Thymus (tissue), 11 donors: ENCODE results near the gene CBLC. TPM values are rescaled to one million over a fixed set of nuclear protein-coding genes. Genes with fewer than 3 reads are reported as not detected.

ENCODE experiments used
- DNase-seq, 9 donors: peaks; one replicate each; pipeline ENCODE4 v3.0.0-alpha.2; 2013; ENCODE audit warnings: low spot score in 9 of 9, low read depth in 6 of 9, missing footprints in 1 of 9
- H3K27ac ChIP-seq, 2 donors: one replicate each; pipeline ENCODE4 v1.5.1; 2013; ENCODE audit warnings: control low read depth in 1 of 2, low read depth in 1 of 2, low read length in 1 of 2, mild to moderate bottlenecking in 1 of 2, moderate library complexity in 1 of 2
- H3K27me3 ChIP-seq, 2 donors: one replicate each; pipeline ENCODE4 v1.5.1; 2013; ENCODE audit warnings: low read length in 1 of 2; ENCODE audit not compliant: control insufficient read depth in 2 of 2, insufficient read depth in 1 of 2
- H3K36me3 ChIP-seq, 2 donors: one replicate each; pipeline ENCODE4 v1.5.1; 2013; ENCODE audit warnings: low read length in 1 of 2, mild to moderate bottlenecking in 1 of 2, moderate library complexity in 1 of 2; ENCODE audit not compliant: control insufficient read depth in 2 of 2, insufficient read depth in 2 of 2
- H3K4me1 ChIP-seq, 2 donors: one replicate each; pipeline ENCODE4 v1.5.1; 2013; ENCODE audit warnings: low read length in 2 of 2; ENCODE audit not compliant: control insufficient read depth in 2 of 2, insufficient read depth in 2 of 2
- H3K4me3 ChIP-seq, 2 donors: one replicate each; pipeline ENCODE4 v1.5.1; 2013; ENCODE audit warnings: low read length in 2 of 2, control low read depth in 1 of 2, mild to moderate bottlenecking in 1 of 2
- H3K9me3 ChIP-seq, 2 donors: one replicate each; pipeline ENCODE4 v1.5.1; 2013; ENCODE audit warnings: low read length in 1 of 2, mild to moderate bottlenecking in 1 of 2; ENCODE audit not compliant: control insufficient read depth in 2 of 2, insufficient read depth in 1 of 2
- WGBS: extraction: QIAGEN DNeasy Blood & Tissue Kit; methylation state at CpG from one replicate; pipeline ENCODE4 v1.1.7; 2013; 5-methylcytosine and 5-hydroxymethylcytosine counted together
- polyA plus RNA-seq: library from polyadenylated mRNA; stranded (reverse); fragments of 200-250 nt; gene quantifications from one replicate; pipeline ENCODE4 v1.2.3, GENCODE V29; 2013
- total RNA-seq: library from RNA; stranded (reverse); fragments of 120-200 nt; gene quantifications from one replicate; pipeline ENCODE4 v1.2.4, GENCODE V29; 2013
- donor health status: healthy.

CBLC gene
- total and polyA plus RNA-seq, 2 donors: 0.42 to 2.0 TPM

DNA sequence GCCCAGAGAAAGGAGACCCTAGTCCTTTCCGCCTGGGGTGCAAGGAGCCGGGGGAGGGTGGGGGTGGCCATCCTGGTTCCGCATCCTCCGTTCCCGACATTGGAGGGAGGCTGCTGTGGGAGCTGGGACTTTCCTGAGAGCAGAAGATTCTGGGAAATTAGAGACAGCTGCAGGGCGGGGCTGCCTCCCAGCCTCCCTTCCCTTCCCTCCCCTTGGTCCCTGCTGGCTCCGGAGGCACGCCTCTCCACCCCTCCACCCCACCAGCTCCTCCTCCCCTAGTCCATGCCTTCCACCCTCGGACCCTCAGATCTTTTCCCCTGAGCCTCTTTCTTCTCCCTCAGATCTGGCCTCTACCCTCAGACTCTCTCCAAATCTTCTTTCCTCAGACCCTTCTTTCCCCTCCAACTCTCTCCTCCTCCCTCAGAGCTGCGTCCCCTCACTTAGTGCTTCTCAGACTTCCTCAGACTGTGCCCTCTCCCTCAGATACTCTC lies 32.3 kb upstream of the CBLC start:
- DNase-seq: peak in 1 of 9 donors; percentile 32
- H3K4me3 ChIP-seq: no peak overlapping the region
- H3K27ac ChIP-seq: peak overlapping the region; percentile 66 to 71
- H3K27me3 ChIP-seq: peaks cover 32 to 58% of the 10 kb centered on the region in 2 donors
- H3K4me1 ChIP-seq: peaks cover 7 to 42% of the 10 kb centered on the region in 2 donors
- WGBS: 87% methylated on average over 10 of the region's 10 CpGs
- peaks cover 0 to 6% of the 10 kb centered on the region in 2 donors for H3K9me3 ChIP-seq
- peaks cover 0 to 3% of the 10 kb centered on the region in 2 donors for H3K36me3 ChIP-seq

GRCh38 chr19:44745887-44746600 lies 31.6 kb upstream of the CBLC start:
- H3K4me1 ChIP-seq: peaks cover 7 to 44% of the 10 kb centered on the region in 2 donors
- peaks cover 0 to 6% of the 10 kb centered on the region in 2 donors for H3K9me3 ChIP-seq
- H3K36me3 ChIP-seq: peaks cover 0 to 3% of the 10 kb centered on the region in 2 donors
- 77% methylated on average over 4 of the region's 4 CpGs for WGBS
- no peak for DNase-seq
- H3K27me3 ChIP-seq: peaks cover 32 to 61% of the 10 kb centered on the region in 2 donors
- peak overlapping the region in 1 of 2 donors; percentile 71 for H3K27ac ChIP-seq
- H3K4me3 ChIP-seq: no peak overlapping the region

GRCh38 chr19:44746616-44746945 lies 31.1 kb upstream of the CBLC start:
- H3K27me3 ChIP-seq: peaks cover 32 to 61% of the 10 kb centered on the region in 2 donors
- H3K27ac ChIP-seq: peak overlapping the region in 1 of 2 donors; percentile 43
- WGBS: 90% methylated on average over 5 of the region's 5 CpGs
- H3K4me1 ChIP-seq: peaks cover 10 to 44% of the 10 kb centered on the region in 2 donors
- H3K4me3 ChIP-seq: no peak overlapping the region
- H3K36me3 ChIP-seq: peaks cover 0 to 3% of the 10 kb centered on the region in 2 donors
- H3K9me3 ChIP-seq: peaks cover 0 to 6% of the 10 kb centered on the region in 2 donors
- no peak for DNase-seq

GRCh38 chr19:44746946-44747738 lies 30.5 kb upstream of the CBLC start:
- peaks cover 32 to 57% of the 10 kb centered on the region in 2 donors for H3K27me3 ChIP-seq
- peak overlapping the region; percentile 41 to 86 for H3K27ac ChIP-seq
- DNase-seq: peak in 5 of 9 donors; percentile 47 to 68 (median 50)
- peaks cover 11 to 46% of the 10 kb centered on the region in 2 donors for H3K4me1 ChIP-seq
- peaks cover 0 to 3% of the 10 kb centered on the region in 2 donors for H3K36me3 ChIP-seq
- peak overlapping the region; percentile 39 to 61 for H3K4me3 ChIP-seq
- WGBS: 15% methylated on average over 34 of the region's 34 CpGs
- peaks cover 0 to 6% of the 10 kb centered on the region in 2 donors for H3K9me3 ChIP-seq

- WGBS: under 1% methylated on average over 26 of the region's 26 CpGs
These were observed 29.8 kb upstream of the CBLC start for GRCh38 chr19:44747739-44748425.

GRCh38 chr19:44748426-44749254 lies 29.1 kb upstream of the CBLC start, which contains the start of gene BCL3:
Gene BCL3 (plus strand): TSS chr19:44748708. CDS start chr19:44748791, 83 bp downstream.
- Histone ChIP-seq H3K9me3 (peaks cover 0 to 6% of the 10 kb centered on the region in 2 donors), H3K36me3 (peaks cover 0 to 3% of the 10 kb centered on the region in 2 donors), H3K4me3 (peak within 1 kb of the TSS; percentile 39 to 61), H3K27me3 (peaks cover 32 to 56% of the 10 kb centered on the region in 2 donors), H3K27ac (peak within 1 kb of the TSS; percentile 81 to 86), H3K4me1 (peaks cover 22 to 52% of the 10 kb centered on the region in 2 donors)
- WGBS: 2% methylated on average over 84 of the region's 88 CpGs
- DNase-seq: no peak

More at GRCh38 chr19:44747739-44748425, 29.8 kb upstream of the CBLC start:
- peak overlapping the region; percentile 81 to 86 for H3K27ac ChIP-seq
- peaks cover 19 to 46% of the 10 kb centered on the region in 2 donors for H3K4me1 ChIP-seq
- peaks cover 32 to 56% of the 10 kb centered on the region in 2 donors for H3K27me3 ChIP-seq
- H3K4me3 ChIP-seq: peak overlapping the region; percentile 39 to 61
- peak in 2 of 9 donors; percentile 37 to 67 for DNase-seq
- H3K9me3 ChIP-seq: peaks cover 0 to 6% of the 10 kb centered on the region in 2 donors
- peaks cover 0 to 3% of the 10 kb centered on the region in 2 donors for H3K36me3 ChIP-seq

- Histone ChIP-seq H3K4me1 (peaks cover 28 to 58% of the 10 kb centered on the region in 2 donors), H3K4me3 (peak overlapping the region; percentile 36 to 61), H3K36me3 (peaks cover 0 to 3% of the 10 kb centered on the region in 2 donors), H3K9me3 (peaks cover 0 to 6% of the 10 kb centered on the region in 2 donors), H3K27me3 (peaks cover 32 to 56% of the 10 kb centered on the region in 2 donors), H3K27ac (peak overlapping the region in 1 of 2 donors; percentile 86)
- no peak for DNase-seq
- 81% methylated on average over 1 of the region's 1 CpG for WGBS
These were observed 28.4 kb upstream of the CBLC start for GRCh38 chr19:44749292-44749691.

- Histone ChIP-seq H3K27ac (peak overlapping the region in 1 of 2 donors; percentile 21), H3K4me1 (peaks cover 33 to 61% of the 10 kb centered on the region in 2 donors), H3K27me3 (peaks cover 32 to 57% of the 10 kb centered on the region in 2 donors), H3K36me3 (peaks cover 0 to 3% of the 10 kb centered on the region in 2 donors), H3K9me3 (peaks cover 0 to 6% of the 10 kb centered on the region in 2 donors), H3K4me3 (peak overlapping the region; percentile 36 to 61)
- DNase-seq: no peak
- WGBS: 90% methylated on average over 10 of the region's 10 CpGs
These were observed 27.7 kb upstream of the CBLC start for GRCh38 chr19:44749994-44750393.
